HG02623 (cell line): ENCODE results near the gene NEK5.
"Not testable (repeated sequence)": the region's sequence is repeated elsewhere in the genome, so short reads cannot be mapped to it uniquely, and the experiment has no call there.

Experiments used
- ATAC-seq: cut with Tn5 transposase; IDR thresholded peaks from one replicate; pipeline ENCODE4 v1.9.1; 2021; ENCODE audit warnings: moderate library complexity; ENCODE audit not compliant: unreplicated experiment

NEK5 gene

GRCh38 chr13:52070929-52071523, 57.8 kb downstream of the NEK5 start:
- ATAC-seq: no peak

- ATAC-seq: no peak
These were observed 61.6 kb downstream of the NEK5 start for GRCh38 chr13:52067237-52067636.

GRCh38 chr13:52061587-52061986, 67.3 kb downstream of the NEK5 start:
- ATAC-seq: no peak

- not testable (repeated sequence) for ATAC-seq
These were observed 67.8 kb downstream of the NEK5 start for GRCh38 chr13:52061064-52061463.

GRCh38 chr13:52053460-52053859, 75.4 kb downstream of the NEK5 start:
- no peak for ATAC-seq

GRCh38 chr13:52051400-52051799, 77.5 kb downstream of the NEK5 start:
- ATAC-seq: no peak

GRCh38 chr13:52048516-52048915, 80.4 kb downstream of the NEK5 start:
- no peak for ATAC-seq

- ATAC-seq: no peak
These were observed 81.4 kb downstream of the NEK5 start for GRCh38 chr13:52047463-52047862.

- no peak for ATAC-seq
These were observed 85.2 kb downstream of the NEK5 start for GRCh38 chr13:52043675-52044074.

- ATAC-seq: no peak
These were observed 92.8 kb downstream of the NEK5 start for GRCh38 chr13:52036037-52036436.

- ATAC-seq: no peak
These were observed 94.2 kb downstream of the NEK5 start for GRCh38 chr13:52034616-52035226.

GRCh38 chr13:52033039-52033438, 95.8 kb downstream of the NEK5 start:
- no peak for ATAC-seq

- not testable (repeated sequence) for ATAC-seq
These were observed 98.5 kb downstream of the NEK5 start for GRCh38 chr13:52030401-52030800.

- ATAC-seq: no peak
These were observed 99.3 kb downstream of the NEK5 start for GRCh38 chr13:52029569-52029968.

GRCh38 chr13:52027832-52028231, 101.0 kb downstream of the NEK5 start:
- no peak for ATAC-seq

- ATAC-seq: no peak
These were observed 102.6 kb downstream of the NEK5 start for GRCh38 chr13:52026246-52026626.

- ATAC-seq: no peak
These were observed 103.2 kb downstream of the NEK5 start for GRCh38 chr13:52025475-52026245.

GRCh38 chr13:52024481-52024880, 104.4 kb downstream of the NEK5 start, which contains the start of gene UTP14C:
TSS of gene UTP14C (plus strand) at chr13:52024691. CDS start at chr13:52028805, 4,114 bp downstream.
- no peak for ATAC-seq

GRCh38 chr13:52022356-52022755, 106.5 kb downstream of the NEK5 start:
- ATAC-seq: no peak

- no peak for ATAC-seq
These were observed 108.7 kb downstream of the NEK5 start for GRCh38 chr13:52020191-52020590.

- ATAC-seq: no peak
These were observed 112.6 kb downstream of the NEK5 start for GRCh38 chr13:52016296-52016695.

GRCh38 chr13:52012512-52012836, 116.4 kb downstream of the NEK5 start:
- no peak for ATAC-seq
